ENCODE measurements around the gene PCBP3. TPM values are rescaled to one million over a fixed set of nuclear protein-coding genes. Genes with fewer than 3 reads are reported as not detected.

Gene PCBP3
- total and polyA plus RNA-seq, 2 donors (not counting 3 experiments of a cell fraction or from before 2014, with no cell fraction given): 0.06 to 1.1 TPM

DNA sequence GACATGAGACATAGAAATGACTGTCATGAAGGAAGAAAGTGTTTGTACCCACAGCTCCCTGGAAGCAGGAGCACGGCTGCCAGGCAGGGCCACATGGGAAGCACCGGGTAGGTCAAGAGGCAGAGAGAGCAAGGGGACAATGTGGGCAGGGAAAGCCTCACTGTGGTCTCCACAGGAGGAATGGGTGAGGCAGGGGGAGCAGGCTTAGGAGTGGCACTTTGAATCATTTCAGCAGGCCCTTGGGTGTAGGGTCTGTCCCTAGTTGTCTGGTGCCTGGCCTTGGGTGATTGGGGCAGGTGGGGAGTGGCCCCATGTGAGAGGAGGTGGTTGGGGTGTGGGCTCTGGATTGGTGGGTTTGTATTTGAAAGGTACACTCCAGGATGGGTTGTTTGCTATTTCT, 83.9 kb downstream of the PCBP3 start:
- dilution Hi-C loops (cut with MboI; ENCODE audit: extremely low pct_ligation_motif_present, low sequenced_read_pairs): no loop called here
- Histone ChIP-seq H3K9me1 (replicated peaks; ENCODE audit: control insufficient read depth, extremely low read depth, insufficient read depth, low read length) (no peaks in the 10 kb centered on the region), H2AFZ (ENCODE audit: low read depth, low read length) (no peak overlapping the region), H3K36me3 (ENCODE audit: control insufficient read depth in 2 of 2, extremely low read depth in 1 of 2, insufficient read depth in 2 of 2, low read length in 2 of 2) (no peaks in the 10 kb centered on the region), H3K27ac (ENCODE audit: insufficient read depth, low read depth, low read length) (no peak overlapping the region), H4K20me1 (replicated peaks; ENCODE audit: control insufficient read depth, extremely low read depth, insufficient read depth, low read length) (no peaks in the 10 kb centered on the region), H3K27me3 (ENCODE audit: control insufficient read depth in 2 of 2, insufficient read depth in 2 of 2, low read length in 2 of 2) (peaks cover 4 to 10% of the 10 kb centered on the region in 2 experiments), H3K9me3 (replicated peaks; ENCODE audit: control insufficient read depth, insufficient read depth, low read length) (no peaks in the 10 kb centered on the region), H3K4me2 (ENCODE audit: insufficient read depth, low read length) (no peak overlapping the region), H3K4me3 (replicated peaks in 1 of 3; ENCODE audit: insufficient read depth in 1 of 3, low read depth in 1 of 3, low read length in 3 of 3) (no peak overlapping the region), H3K4me1 (ENCODE audit: control insufficient read depth, extremely low read depth, insufficient read depth, low read length) (no peaks in the 10 kb centered on the region), H3K79me2 (ENCODE audit: control insufficient read depth, insufficient read depth, low read length) (no peaks in the 10 kb centered on the region), H3K9ac (replicated peaks; ENCODE audit: extremely low read depth, insufficient read depth, low read length) (no peak overlapping the region)
- no peak for FAIRE-seq
- ChIA-PET POLR2A (no interaction called here), CTCF (interaction anchor here (0.7 to 1.3 kb wide), 2 partner anchors 8 to 11 kb away, joined by 3 read pairs; no protein-coding TSS in a partner anchor)
- no TSS peak for BruUV-seq (replicated peaks)
- no peak for TF ChIP-seq CTCF (IDR thresholded peaks at IDR 0.05; ENCODE audit: extremely low read depth in 1 of 2, insufficient read depth in 1 of 2, low read depth in 1 of 2, low read length in 2 of 2)
- TF ChIP-seq, protein P1, sequence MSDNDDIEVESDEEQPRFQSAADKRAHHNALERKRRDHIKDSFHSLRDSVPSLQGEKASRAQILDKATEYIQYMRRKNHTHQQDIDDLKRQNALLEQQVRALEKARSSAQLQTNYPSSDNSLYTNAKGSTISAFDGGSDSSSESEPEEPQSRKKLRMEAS (IDR thresholded peaks at IDR 0.05; ENCODE audit: insufficient read depth, insufficient read length): no peak
- TF ChIP-seq FOS (IDR thresholded peaks at IDR 0.05; ENCODE audit: borderline replicate concordance, insufficient read depth, low read length): no peak
- no peak for TF ChIP-seq JUN (IDR thresholded peaks at IDR 0.05; ENCODE audit: borderline replicate concordance, insufficient read depth, insufficient read length, low read depth)
- TF ChIP-seq POLR2AphosphoS5 (IDR thresholded peaks at IDR 0.05; ENCODE audit: insufficient read depth, low read depth, low read length): no peak
- no peak for TF ChIP-seq GATA2 (IDR thresholded peaks at IDR 0.05; ENCODE audit: insufficient read depth, insufficient read length, low read depth, low read length)
- intact Hi-C loops (cut with micrococcal nuclease): no loop called here
- no peak for DNase-seq (ENCODE audit: low read depth, low spot score)

Data from endothelial cell of umbilical vein (primary cell).